ENCODE results near the gene MRPS34. TPM values are rescaled to one million over a fixed set of nuclear protein-coding genes. Genes with fewer than 3 reads are reported as not detected.
"Not testable (repeated sequence)": the region's sequence is repeated elsewhere in the genome, so short reads cannot be mapped to it uniquely, and the experiment has no call there.

The MRPS34 gene
- total RNA-seq (2014; rRNA removed; shearing (Covaris generic)), result 248 and 271 TPM in 2 replicates
- polyA plus RNA-seq (2015; cell fraction: cytosol; rRNA removed), result 175 and 214 TPM in 2 replicates
- 91.1 and 91.7 TPM in 2 replicates for polyA plus RNA-seq (2015; cell fraction: nucleus; rRNA removed)

DNA sequence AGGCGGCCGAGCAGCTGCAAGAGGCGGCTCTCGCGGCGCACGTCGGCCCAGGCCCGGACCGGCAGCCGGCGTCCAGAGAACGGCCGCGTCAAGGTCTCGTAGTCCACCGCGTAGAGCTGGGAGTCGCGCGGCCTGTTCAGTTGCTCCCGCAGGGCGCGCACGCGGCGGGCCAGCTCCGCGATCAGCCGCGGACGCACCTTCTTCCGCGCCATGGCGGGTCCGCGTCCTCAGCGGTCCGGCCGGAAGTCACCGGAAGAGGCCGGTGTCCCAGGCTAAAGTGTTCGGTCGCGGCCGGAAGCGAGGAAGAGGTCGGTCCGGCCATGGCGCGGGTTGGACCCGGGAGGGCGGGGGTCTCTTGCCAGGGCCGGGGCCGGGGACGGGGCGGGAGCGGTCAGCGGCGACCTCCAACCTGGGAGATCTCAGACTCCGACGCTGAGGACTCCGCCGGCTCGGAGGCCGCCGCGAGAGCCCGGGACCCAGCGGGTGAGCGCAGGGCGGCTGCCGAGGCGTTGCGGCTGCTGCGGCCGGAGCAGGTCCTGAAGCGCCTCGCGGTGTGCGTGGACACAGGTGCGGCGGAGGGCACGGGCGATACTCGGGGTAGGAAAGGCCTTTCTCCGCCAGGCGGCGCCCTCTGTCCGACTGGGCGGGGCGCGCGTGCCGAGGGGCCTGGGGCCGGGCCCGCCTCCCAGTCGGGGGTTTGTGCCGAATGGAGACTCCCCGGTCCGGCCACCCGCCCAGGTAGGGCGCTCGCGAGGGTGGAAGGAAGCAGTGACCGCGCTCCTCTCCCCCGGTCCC lies at the start of gene MRPS34:
Gene MRPS34 (minus strand): TSS at position 227 of the 795 bp plus-strand sequence. CDS start 15 bp downstream, at position 212.
- peak; percentile 73 for DNase-seq (ENCODE audit: low read depth)

DNA sequence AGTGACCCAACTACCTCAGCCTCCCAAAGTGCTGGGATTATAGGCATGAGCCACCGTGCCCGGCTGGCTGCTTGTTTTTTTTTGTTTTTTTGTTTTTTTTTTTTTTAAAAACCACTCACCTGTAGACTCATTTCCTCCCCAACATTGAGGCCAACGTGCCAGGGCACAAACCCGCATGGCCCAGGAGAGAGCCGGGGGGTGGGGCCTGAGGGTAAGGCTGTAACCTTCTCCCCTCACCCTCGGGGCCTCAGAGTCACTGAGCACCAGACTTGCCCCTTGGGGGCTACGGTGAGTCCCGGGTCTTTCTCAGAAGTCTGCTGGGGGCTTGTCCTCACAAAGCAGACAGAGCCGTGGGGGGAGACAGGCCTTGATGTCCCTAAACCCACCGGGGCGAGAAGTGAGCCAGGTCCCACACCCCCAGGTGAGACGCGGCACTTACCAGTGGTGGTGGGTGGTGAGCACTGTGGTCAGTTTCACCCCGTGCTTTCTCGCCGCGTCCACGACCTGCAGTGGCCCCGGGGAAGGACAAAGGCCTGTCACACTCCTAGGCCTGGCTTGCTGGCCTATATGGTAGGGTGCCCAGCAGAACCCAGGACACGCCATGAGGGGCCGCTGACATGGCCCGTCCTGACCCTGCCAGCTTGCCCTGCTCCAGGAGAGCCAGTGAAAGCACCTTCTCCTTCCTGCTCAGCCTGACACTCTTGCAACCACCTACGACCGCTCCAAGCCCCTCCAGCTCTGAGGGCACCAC lies 49.1 kb upstream of the MRPS34 start:
- DNase-seq (ENCODE audit: low read depth), result no peak

DNA sequence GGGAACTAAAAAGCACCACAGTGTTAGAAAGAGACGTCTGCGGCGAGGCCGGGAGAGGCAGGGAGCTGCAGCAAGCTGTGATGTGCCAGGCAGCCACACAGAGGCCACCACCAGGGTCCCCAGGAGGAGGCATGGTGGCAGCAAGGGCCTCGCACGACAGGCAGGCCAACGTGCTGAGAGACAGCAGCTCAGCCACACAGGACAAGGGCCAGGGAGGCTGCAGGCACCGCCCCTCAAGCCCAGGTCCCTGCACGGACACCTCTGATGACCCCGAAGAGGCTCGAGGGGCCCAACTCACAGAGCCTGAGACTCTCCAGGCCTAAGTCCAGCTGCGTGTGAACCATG lies 48.0 kb upstream of the MRPS34 start:
- DNase-seq (ENCODE audit: low read depth), result no peak

- no peak for DNase-seq (ENCODE audit: low read depth)
These were observed 47.4 kb upstream of the MRPS34 start for GRCh38 chr16:1820096-1820945.

- DNase-seq (ENCODE audit: low read depth), result no peak
These were observed 46.7 kb upstream of the MRPS34 start for GRCh38 chr16:1819611-1820010.

- no peak for DNase-seq (ENCODE audit: low read depth)
These were observed 46.1 kb upstream of the MRPS34 start for GRCh38 chr16:1818873-1819525.

DNA sequence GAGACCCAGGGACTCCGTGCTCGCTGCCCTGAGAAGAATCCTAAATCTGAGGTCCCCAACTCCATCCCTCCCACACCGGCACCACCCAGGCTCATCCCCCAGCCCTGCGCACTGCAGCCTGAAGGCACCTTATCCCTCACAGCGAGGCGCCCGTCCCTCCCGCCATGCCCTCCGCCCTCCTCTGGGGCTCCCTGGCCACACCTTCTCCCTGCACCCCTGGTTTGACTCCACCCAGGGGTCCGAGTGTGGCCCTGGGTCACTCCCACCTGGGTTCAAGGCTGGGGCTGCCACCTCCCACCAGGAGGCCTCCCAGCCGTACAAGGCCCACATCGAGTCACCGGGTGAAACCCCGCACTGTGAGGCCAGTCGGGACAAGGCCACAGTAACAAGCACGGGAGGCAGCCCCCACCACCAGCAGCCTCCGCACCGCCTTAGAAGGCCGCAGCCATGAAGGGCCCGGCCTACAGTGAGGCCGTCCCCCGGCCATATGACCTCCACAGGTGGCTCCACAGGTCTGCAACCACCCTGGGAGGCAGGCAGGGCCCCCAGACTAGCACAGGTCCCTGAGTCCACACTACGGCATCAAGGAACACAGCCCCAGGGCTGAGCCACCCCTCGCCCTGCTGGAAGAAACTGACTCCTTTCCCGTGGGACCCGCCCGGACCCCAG lies 45.4 kb upstream of the MRPS34 start:
- no peak for DNase-seq (ENCODE audit: low read depth)

- DNase-seq (ENCODE audit: low read depth), result no peak
These were observed 44.8 kb upstream of the MRPS34 start for GRCh38 chr16:1817716-1818115.

- no peak for DNase-seq (ENCODE audit: low read depth)
These were observed 44.3 kb upstream of the MRPS34 start for GRCh38 chr16:1817276-1817589.

DNA sequence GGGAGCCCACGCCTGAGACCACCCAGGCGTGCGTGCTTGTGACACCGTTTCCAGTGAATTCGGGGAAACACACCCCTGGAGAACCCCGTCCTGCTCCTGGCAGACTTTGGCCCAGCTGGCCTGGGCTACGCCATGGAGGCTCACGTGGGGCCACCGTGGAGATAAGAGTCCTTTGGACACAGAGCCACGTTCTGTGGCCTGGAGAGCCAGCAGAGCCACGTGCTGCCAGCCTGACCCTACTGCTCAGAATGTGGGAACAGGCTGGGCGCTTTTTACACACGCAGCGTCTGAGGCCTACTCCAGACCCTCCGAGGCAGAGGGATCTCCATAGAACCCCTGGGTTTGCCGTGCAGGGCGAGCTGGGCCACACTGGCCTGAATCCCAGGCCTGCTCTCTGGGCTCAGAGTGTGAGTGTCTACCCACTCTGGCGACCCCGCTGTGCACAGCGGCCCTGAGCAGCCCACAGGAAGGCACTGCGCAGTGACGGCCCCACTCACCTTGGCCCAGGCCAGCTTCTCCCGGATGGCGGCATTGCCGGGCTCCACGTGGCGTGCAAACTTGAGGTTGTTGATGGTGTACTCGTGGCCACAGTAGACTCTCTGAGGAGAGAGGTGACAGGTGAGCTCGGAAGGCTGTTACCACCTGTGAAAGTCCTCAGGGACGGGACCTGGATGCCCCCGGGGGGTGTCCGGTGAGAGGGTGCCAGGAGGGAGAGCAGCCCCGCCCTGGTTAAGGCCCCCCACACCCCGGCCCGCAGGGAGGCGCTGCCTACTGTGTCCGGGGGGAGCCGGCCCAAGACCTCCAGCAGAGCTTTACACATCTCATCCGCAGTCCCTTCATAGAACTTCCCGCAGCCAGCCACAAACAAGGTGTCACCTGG lies 43.7 kb upstream of the MRPS34 start:
- no peak for DNase-seq (ENCODE audit: low read depth)

DNA sequence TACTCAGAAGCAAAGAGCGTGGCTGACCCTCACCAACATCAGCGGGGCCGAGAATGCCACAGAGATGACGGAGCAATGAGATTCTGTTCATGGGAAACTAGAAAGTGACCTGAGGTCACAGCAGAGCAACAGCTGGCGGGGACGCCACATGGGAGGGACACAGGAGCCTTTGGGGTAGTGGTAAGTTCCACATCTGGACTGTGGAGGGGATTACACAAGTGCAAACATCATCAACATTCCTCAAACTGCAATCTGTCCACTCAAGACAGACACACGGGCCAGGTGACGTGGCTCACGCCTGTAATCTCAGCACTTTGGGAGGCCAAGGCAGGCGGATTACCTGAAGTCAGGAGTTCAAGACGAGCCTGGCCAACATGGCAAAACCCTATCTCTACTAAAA lies 42.5 kb upstream of the MRPS34 start:
- no peak for DNase-seq (ENCODE audit: low read depth)

DNA sequence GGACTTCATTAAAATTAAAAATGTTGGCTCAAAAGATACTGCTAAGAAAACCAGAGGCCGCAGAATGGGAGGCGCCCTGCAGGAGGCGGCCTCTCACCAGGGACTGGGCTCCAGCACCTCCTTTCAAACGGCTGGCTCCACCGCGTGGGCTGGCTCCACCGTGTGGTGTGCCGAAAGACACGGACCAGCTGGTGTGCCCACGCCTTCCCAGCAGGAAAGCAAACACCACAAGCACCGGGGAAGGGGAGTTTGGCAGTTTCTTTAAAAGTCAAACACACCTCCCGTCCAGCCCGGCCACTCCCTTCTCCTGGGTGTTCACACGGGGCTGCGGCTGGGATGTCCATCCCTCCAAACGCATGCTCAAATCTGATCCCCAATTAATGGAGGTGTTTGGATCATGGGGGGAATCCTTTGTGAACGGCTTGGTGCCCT lies 39.8 kb upstream of the MRPS34 start:
- peak; percentile 12 for DNase-seq (ENCODE audit: low read depth)

- no peak for DNase-seq (ENCODE audit: low read depth)
These were observed 37.6 kb upstream of the MRPS34 start for GRCh38 chr16:1810536-1810935.

GRCh38 chr16:1810106-1810505 lies 37.2 kb upstream of the MRPS34 start:
- no peak for DNase-seq (ENCODE audit: low read depth)

DNA sequence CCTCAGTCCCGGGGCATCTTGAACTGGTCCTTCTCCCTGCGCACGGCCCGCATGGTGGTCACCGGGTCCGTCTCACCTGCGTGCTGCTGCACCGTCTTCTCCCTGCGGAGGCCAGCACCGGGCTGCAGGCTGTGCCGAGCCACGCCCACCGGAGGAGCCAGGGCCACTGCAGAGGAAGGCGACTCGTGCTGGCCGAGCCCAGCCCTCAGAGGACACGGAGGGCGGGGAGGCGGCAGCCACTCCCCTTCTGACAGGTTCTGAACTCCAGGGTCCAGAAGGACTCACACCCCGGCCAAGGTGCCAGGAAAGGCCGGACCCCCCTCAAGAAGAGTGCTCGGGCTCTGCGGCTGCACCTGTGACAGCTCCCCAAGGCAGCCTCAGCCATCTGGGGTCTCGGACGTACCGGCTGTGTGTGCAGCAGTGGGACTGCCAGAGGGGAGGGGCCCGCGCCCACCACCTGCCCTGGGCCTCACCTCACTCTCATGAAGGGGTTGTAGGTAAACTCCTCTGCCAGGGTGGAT lies 36.4 kb upstream of the MRPS34 start:
- no peak for DNase-seq (ENCODE audit: low read depth)

DNA sequence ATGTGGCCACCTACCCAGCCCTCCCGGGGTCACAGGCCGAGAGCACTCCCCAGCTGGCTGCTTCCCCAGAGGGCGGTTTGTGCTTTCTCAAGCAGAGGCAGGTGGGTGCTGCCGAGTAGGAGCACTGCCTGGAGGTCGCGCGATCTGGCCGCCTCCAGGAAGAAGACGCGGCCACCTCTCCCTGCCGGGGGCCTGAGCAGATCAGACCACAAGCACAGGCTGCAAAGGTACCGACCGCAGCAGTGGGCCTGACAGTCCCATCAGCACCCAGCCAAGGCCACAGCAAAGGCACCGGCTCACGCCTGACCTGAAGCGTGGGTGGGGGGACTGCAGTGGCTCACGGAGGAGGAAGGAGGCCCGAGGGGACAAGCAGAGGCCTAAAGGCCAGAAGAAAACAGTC lies 35.8 kb upstream of the MRPS34 start:
- no peak for DNase-seq (ENCODE audit: low read depth)

DNA sequence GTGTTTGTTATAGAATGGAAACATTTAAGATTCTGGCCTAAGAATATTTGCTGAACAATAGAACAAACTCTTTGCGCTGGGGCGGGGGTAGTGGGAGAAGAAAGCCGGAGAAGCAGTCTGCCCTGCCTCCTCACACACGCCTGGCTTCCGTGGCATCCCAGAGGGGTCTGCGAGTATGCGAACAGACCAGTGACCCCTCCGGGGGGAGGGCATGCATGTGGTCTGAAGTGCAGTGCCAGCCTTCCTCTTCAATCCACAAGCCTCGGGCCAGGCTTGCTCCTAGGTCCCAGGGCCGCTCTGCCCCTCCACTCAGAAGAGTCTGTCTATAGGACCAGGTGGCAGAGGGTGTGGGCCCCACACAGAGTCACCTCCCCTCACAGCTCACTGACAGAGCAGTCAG lies 34.7 kb upstream of the MRPS34 start:
- no peak for DNase-seq (ENCODE audit: low read depth)

DNA sequence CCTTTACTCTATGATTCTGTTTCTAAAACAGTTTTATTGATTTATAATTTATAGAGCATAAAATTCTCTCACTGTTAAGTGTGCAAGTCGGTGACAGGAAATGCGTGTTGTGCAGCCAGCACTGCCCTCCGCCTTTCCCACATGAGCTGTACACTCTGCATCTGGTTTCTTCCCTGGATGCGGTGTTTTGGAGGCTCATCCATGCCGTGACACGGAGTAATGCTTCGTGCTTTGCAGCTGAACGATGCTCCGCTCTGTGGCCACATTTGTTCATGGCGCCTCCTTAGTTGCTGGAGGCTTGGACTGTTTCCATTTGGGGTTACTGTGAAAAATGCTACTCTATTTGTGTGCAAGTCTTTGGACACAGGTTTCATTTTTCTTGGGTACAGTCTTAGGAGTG lies 27.8 kb upstream of the MRPS34 start:
- DNase-seq (ENCODE audit: low read depth), result no peak

DNA sequence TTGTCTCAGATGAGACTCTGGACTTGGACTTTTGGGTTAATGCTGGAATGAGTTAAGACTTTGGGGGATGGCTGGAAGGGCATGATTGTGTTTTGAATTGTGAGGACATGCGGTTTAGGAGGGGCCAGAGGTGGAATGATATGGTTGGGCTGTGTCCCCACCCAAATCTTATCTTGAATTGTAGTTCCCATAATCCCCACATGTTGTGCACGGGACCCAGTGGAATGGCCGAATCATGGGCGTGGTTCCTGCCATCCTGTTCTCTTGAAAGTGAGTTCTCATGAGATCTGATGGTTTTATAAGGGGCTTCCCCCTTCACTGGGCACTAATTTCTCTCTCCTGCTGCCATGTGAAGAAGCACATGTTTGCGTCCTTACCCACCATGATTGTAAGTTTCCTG lies 26.3 kb upstream of the MRPS34 start:
- not testable (repeated sequence) for DNase-seq (ENCODE audit: low read depth)

All from HT1080 (cell line).